Endothelial cell of umbilical vein (primary cell): ENCODE measurements around the gene SDC1. TPM values are rescaled to one million over a fixed set of nuclear protein-coding genes. Genes with fewer than 3 reads are reported as not detected.

Source experiments
- BruUV-seq: library from RNA; stranded (reverse); fragments of 400-500 nt; replicated peaks from 2 replicates; lab custom pipeline; 2021; lab: Mats Ljungman, UMichigan
- CTCF ChIA-PET: fragments of 300-600, 350-600 bp; sonication (Branson Sonifier 250); formaldehyde crosslinking; loops from one replicate; lab custom pipeline; 2021; ENCODE audit warnings: antibody characterized with exemption, inconsistent platforms; lab: Charles Lee
- POLR2A ChIA-PET: fragments of 300-600, 350-600 bp; sonication (Branson Sonifier 250); formaldehyde crosslinking; loops from one replicate; lab custom pipeline; 2021; ENCODE audit warnings: antibody characterized with exemption, inconsistent platforms; lab: Charles Lee
- DNase-seq: peaks from one replicate; pipeline ENCODE4 v3.0.0-alpha.2; 2011; ENCODE audit warnings: low read depth, low spot score
- FAIRE-seq: peaks from 2 replicates; lab custom pipeline; 2011; peaks lifted over from hg19 to GRCh38; lab: Jason Lieb, UNC
- H2AFZ ChIP-seq: 2 replicates; pipeline ENCODE4 v1.6.0; 2012; ENCODE audit warnings: low read depth, low read length, control low read depth, inconsistent platforms
- H3K27ac ChIP-seq: 2 replicates; pipeline ENCODE4 v1.5.1; 2011; ENCODE audit warnings: low read depth, mild to moderate bottlenecking, control low read depth, low read length, moderate library complexity; ENCODE audit not compliant: insufficient read depth
- H3K27me3 ChIP-seq, 2 experiments: 2 replicates each; pipeline versions ENCODE4 v1.6.0 to v1.6.1; 2011; ENCODE audit warnings: low read length in 2 of 2, mixed read lengths in 1 of 2; ENCODE audit not compliant: control insufficient read depth in 2 of 2, insufficient read depth in 2 of 2
- H3K36me3 ChIP-seq, 2 experiments: 2 replicates in 1 of 2; 3 replicates in 1 of 2; pipeline ENCODE4 v1.5.1; 2011; ENCODE audit warnings: low read length in 2 of 2, mild to moderate bottlenecking in 1 of 2, moderate library complexity in 1 of 2; ENCODE audit not compliant: control insufficient read depth in 2 of 2, insufficient read depth in 2 of 2; ENCODE audit errors: extremely low read depth in 1 of 2
- H3K4me1 ChIP-seq: 3 replicates; pipeline ENCODE4 v1.5.1; 2011; ENCODE audit warnings: mild to moderate bottlenecking, low read length; ENCODE audit not compliant: control insufficient read depth, insufficient read depth; ENCODE audit errors: extremely low read depth
- H3K4me2 ChIP-seq: 2 replicates; pipeline ENCODE4 v1.6.1; 2011; ENCODE audit warnings: low read length, control low read depth, mixed read lengths; ENCODE audit not compliant: insufficient read depth
- H3K4me3 ChIP-seq, 3 experiments: fragments of 200-600 bp in 1 of 3; sonication (generic), shearing (Covaris generic) in 1 of 3; replicated peaks in 1 of 3; 2 replicates each; pipeline ENCODE4 v1.5.1; 2011 to 2016; ENCODE audit warnings: control low read depth in 3 of 3, low read length in 3 of 3, mild to moderate bottlenecking in 2 of 3, inconsistent platforms in 1 of 3, low read depth in 1 of 3, moderate library complexity in 1 of 3; ENCODE audit not compliant: insufficient read depth in 1 of 3
- H3K79me2 ChIP-seq: 2 replicates; pipeline ENCODE4 v1.6.0; 2012; ENCODE audit warnings: low read length, inconsistent platforms; ENCODE audit not compliant: control insufficient read depth, insufficient read depth
- H3K9ac ChIP-seq: replicated peaks from 2 replicates; pipeline ENCODE3; 2011; ENCODE audit warnings: low read length, control low read depth; ENCODE audit not compliant: insufficient read depth; ENCODE audit errors: extremely low read depth
- H3K9me1 ChIP-seq: replicated peaks from 3 replicates; pipeline ENCODE4 v1.6.0; 2011; ENCODE audit warnings: mild to moderate bottlenecking, low read length; ENCODE audit not compliant: control insufficient read depth, insufficient read depth; ENCODE audit errors: extremely low read depth
- H3K9me3 ChIP-seq: replicated peaks from 2 replicates; pipeline ENCODE4 v1.5.1; 2012; ENCODE audit warnings: low read length, inconsistent platforms; ENCODE audit not compliant: control insufficient read depth, insufficient read depth
- H4K20me1 ChIP-seq: replicated peaks from 2 replicates; pipeline ENCODE3; 2011; ENCODE audit warnings: mild to moderate bottlenecking, low read length; ENCODE audit not compliant: control insufficient read depth, insufficient read depth; ENCODE audit errors: extremely low read depth
- CTCF ChIP-seq, 2 donors: IDR thresholded peaks; 1 replicate in 1 of 2; 2 replicates in 1 of 2; pipeline ENCODE4 v1.5.1; 2011; ENCODE audit warnings: low read length in 2 of 2, mild to moderate bottlenecking in 2 of 2, moderate library complexity in 2 of 2, control low read depth in 1 of 2, inconsistent platforms in 1 of 2, low read depth in 1 of 2; ENCODE audit not compliant: insufficient read depth in 1 of 2; ENCODE audit errors: extremely low read depth in 1 of 2
- EZH2 ChIP-seq: IDR thresholded peaks from 2 replicates; pipeline ENCODE4 v1.6.1; 2012; ENCODE audit warnings: borderline replicate concordance, low read depth, mild to moderate bottlenecking, moderate library complexity, low read length, inconsistent platforms; ENCODE audit not compliant: severe bottlenecking
- FOS ChIP-seq: IDR thresholded peaks from 2 replicates; pipeline ENCODE4 v1.6.1; 2011; ENCODE audit warnings: mild to moderate bottlenecking, low read length, moderate library complexity, borderline replicate concordance; ENCODE audit not compliant: insufficient read depth
- GATA2 ChIP-seq: IDR thresholded peaks from 2 replicates; pipeline ENCODE4 v1.7.0; 2011; ENCODE audit warnings: low read depth, mild to moderate bottlenecking, moderate library complexity, mixed read lengths, low read length; ENCODE audit not compliant: insufficient read length, insufficient read depth
- JUN ChIP-seq: IDR thresholded peaks from 2 replicates; pipeline ENCODE4 v1.6.1; 2011; ENCODE audit warnings: borderline replicate concordance, low read depth; ENCODE audit not compliant: insufficient read length, insufficient read depth
- MYC ChIP-seq: IDR thresholded peaks from one replicate; pipeline ENCODE4 v1.6.1; 2011; ENCODE audit warnings: mild to moderate bottlenecking, low read depth, low read length
- POLR2A ChIP-seq: IDR thresholded peaks from 2 replicates; pipeline ENCODE4 v1.6.1; 2012; ENCODE audit warnings: low read depth, mild to moderate bottlenecking, control low read depth, low read length
- POLR2AphosphoS5 ChIP-seq: IDR thresholded peaks from 2 replicates; pipeline ENCODE4 v1.6.1; 2012; ENCODE audit warnings: low read depth, mild to moderate bottlenecking, control low read depth, low read length, moderate library complexity; ENCODE audit not compliant: insufficient read depth
- dilution Hi-C: fragments of 300-500 bp; cut with MboI; formaldehyde crosslinking; loops from one replicate; pipeline ENCODE4 v1.15.0; 2019; ENCODE audit warnings: low sequenced_read_pairs; ENCODE audit not compliant: extremely low pct_ligation_motif_present
- intact Hi-C: fragments of 100-400 bp; cut with micrococcal nuclease; formaldehyde crosslinking; loops from one replicate; pipeline ENCODE4 v1.10.0; 2022
- polyA plus RNA-seq, 4 experiments: library from polyadenylated mRNA; depleted of rRNA in 3 of 4; stranded (reverse) in 3 of 4; unstranded in 1 of 4; fragments of >200 nt; gene quantifications; 2 replicates each; pipeline versions ENCODE4 v1.2.1 to v1.2.3, GENCODE V29; 2011 to 2012; ENCODE audit warnings: missing spikeins in 1 of 4
- total RNA-seq: library from RNA; stranded (reverse); gene quantifications from 2 replicates; pipeline ENCODE4 v1.2.3, GENCODE V29; 2021
- TF ChIP-seq, protein P1 (sequence below): IDR thresholded peaks from 2 replicates; pipeline ENCODE4 v1.6.1; 2011; ENCODE audit not compliant: insufficient read depth, insufficient read length

Gene SDC1
- total and polyA plus RNA-seq, 2 donors (not counting 3 experiments of a cell fraction or from before 2014, with no cell fraction given): 3.2 to 4.0 TPM

DNA sequence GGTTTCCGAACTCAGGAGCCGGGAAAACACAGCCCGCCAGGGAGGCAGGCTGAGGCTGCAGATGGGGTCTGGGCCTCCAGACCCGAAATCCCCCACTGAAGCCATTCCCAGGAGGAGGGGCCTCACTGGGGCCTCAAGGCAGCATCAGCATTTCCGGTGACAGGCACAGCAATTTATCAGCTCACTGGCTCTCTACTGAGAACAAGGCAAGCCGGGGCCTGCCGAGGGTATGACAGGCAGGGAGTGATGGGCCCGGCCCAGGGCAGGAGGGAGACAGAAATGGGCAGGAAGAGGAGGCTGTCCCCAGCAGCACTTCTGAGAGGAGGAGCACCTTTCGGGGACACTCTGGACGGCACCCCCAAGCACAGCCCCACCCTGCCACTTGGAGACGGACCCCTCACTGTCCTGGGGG lies 12.5 kb downstream of the SDC1 start:
- Histone ChIP-seq H3K4me1 (peaks cover 6% of the 10 kb centered on the region), H3K36me3 (no peaks in the 10 kb centered on the region), H3K9me3 (no peaks in the 10 kb centered on the region), H3K9me1 (no peaks in the 10 kb centered on the region), H4K20me1 (no peaks in the 10 kb centered on the region), H3K27me3 (no peaks in the 10 kb centered on the region), H3K79me2 (no peaks in the 10 kb centered on the region), H3K27ac (no peak overlapping the region), H3K4me2 (no peak overlapping the region), H3K9ac (no peak overlapping the region), H2AFZ (peak overlapping the region; percentile 64), H3K4me3 (no peak overlapping the region)
- intact Hi-C loops: no loop called here
- TF ChIP-seq MYC (no peak), GATA2 (no peak), FOS (no peak), POLR2A (no peak), CTCF (IDR thresholded peaks at IDR 0.05; ENCODE audit: extremely low read depth in 1 of 2, insufficient read depth in 1 of 2, low read depth in 1 of 2, low read length in 2 of 2) (no peak), EZH2 (no peak), JUN (no peak), POLR2AphosphoS5 (no peak)
- TF ChIP-seq, protein P1, sequence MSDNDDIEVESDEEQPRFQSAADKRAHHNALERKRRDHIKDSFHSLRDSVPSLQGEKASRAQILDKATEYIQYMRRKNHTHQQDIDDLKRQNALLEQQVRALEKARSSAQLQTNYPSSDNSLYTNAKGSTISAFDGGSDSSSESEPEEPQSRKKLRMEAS: no peak
- dilution Hi-C loops: no loop called here
- CTCF ChIA-PET: interaction anchor here (1.2 to 2.1 kb wide), 4 partner anchors 8 to 32 kb away, joined by 3 to 9 read pairs (median 4); partner anchors contain the start of gene SDC1
- BruUV-seq: no TSS peak
- FAIRE-seq (no peak), DNase-seq (peak; percentile 31)
- POLR2A ChIA-PET: no interaction called here
